Stomach (tissue), 4 donors: ENCODE data around the gene FSIP1.

ENCODE experiments used
- EP300 ChIP-seq: sonication (generic); formaldehyde crosslinking; IDR thresholded peaks from one replicate; pipeline ENCODE4 v1.6.1; 2017; ENCODE audit warnings: antibody characterized with exemption
- POLR2A ChIP-seq, 4 donors: fragments of 450-650 bp; IDR thresholded peaks; one replicate each; pipeline ENCODE4 v1.6.1; 2016; ENCODE audit warnings: antibody characterized with exemption in 4 of 4, control low read depth in 2 of 4, mild to moderate bottlenecking in 1 of 4, moderate library complexity in 1 of 4
- POLR2AphosphoS5 ChIP-seq, 3 donors: sonication (generic); formaldehyde crosslinking; IDR thresholded peaks; one replicate each; pipeline ENCODE4 v1.6.1; 2016; ENCODE audit warnings: antibody characterized with exemption in 3 of 3
- TF ChIP-seq, protein P1 (sequence below), 7 experiments: fragments of 450-650 bp in 4 of 7; fragments of 200-600 bp in 3 of 7; sonication (generic) in 3 of 7; IDR thresholded peaks; one replicate each; pipeline ENCODE4 v1.5.1; 2016 to 2019; ENCODE audit warnings: antibody characterized with exemption in 7 of 7, control low read depth in 2 of 7, mild to moderate bottlenecking in 1 of 7

GRCh38 chr15:39639037-39639436 is 143.6 kb downstream of the FSIP1 start:
- TF ChIP-seq, protein P1, sequence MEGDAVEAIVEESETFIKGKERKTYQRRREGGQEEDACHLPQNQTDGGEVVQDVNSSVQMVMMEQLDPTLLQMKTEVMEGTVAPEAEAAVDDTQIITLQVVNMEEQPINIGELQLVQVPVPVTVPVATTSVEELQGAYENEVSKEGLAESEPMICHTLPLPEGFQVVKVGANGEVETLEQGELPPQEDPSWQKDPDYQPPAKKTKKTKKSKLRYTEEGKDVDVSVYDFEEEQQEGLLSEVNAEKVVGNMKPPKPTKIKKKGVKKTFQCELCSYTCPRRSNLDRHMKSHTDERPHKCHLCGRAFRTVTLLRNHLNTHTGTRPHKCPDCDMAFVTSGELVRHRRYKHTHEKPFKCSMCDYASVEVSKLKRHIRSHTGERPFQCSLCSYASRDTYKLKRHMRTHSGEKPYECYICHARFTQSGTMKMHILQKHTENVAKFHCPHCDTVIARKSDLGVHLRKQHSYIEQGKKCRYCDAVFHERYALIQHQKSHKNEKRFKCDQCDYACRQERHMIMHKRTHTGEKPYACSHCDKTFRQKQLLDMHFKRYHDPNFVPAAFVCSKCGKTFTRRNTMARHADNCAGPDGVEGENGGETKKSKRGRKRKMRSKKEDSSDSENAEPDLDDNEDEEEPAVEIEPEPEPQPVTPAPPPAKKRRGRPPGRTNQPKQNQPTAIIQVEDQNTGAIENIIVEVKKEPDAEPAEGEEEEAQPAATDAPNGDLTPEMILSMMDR (IDR thresholded peaks at IDR 0.05) = no peak
- TF ChIP-seq EP300 (no peak), POLR2A (IDR thresholded peaks at IDR 0.05) (no peak), POLR2AphosphoS5 (IDR thresholded peaks at IDR 0.05) (no peak)
